ENCODE results near the gene MPL. TPM values are rescaled to one million over a fixed set of nuclear protein-coding genes. Genes with fewer than 3 reads are reported as not detected.

The MPL gene
- total RNA-seq, 1 experiment from 2014 or later = not detected

DNA sequence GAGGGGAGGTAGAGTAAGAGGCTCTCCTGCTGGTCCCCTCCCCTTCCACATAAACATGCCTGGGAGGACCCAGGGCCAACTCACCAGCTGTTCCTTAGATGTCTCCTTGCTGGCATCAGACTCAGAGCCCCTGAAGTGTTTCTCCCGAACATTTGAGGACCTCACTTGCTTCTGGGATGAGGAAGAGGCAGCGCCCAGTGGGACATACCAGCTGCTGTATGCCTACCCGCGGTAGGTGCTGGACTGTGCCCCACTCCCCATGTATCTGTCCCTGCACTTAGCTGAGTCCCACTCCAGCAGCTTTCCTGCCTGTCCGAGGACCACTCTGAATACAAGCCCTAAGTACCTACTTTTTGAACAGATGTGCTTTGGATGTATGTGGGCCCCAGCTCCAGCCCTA, 383 bp downstream of the MPL start:
- intact Hi-C loops (cut with micrococcal nuclease) = no loop called here
- no peak overlapping the region for H2AFZ ChIP-seq (ENCODE audit: low read depth, low read length, poor library complexity, severe bottlenecking)
- POLR2A ChIA-PET = no interaction called here

DNA sequence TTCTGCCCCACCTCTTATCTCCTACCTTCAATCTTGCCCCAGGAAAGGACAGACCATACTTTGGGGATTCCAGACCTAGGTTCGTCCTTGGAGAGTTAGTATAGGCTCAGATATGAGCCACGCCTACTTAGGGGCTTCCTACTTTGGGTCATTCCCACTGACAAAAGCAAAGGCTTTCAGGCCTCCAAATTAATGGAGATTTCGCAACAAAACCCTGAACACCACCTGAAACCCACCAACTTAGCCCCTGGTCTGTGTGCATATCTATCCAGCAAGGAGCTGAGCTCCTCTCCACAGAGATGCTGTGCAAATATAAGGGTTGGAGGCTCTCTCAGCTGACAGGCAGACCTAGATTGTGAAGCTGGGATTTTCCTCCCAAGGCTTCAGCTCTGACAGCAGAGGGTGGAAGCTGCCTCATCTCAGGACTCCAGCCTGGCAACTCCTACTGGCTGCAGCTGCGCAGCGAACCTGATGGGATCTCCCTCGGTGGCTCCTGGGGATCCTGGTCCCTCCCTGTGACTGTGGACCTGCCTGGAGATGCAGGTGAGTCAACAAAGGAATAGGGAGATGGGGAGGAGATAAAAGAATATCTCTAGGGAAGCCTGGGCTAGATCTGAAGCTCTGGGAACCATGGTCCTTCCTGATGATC, 2.1 kb downstream of the MPL start:
- Histone ChIP-seq H2AFZ (ENCODE audit: low read depth, low read length, poor library complexity, severe bottlenecking) (no peak overlapping the region), H3K79me2 (ENCODE audit: insufficient read depth, low read length) (no peaks in the 10 kb centered on the region), H3K4me1 (ENCODE audit: control insufficient read depth in 1 of 2, insufficient read depth in 2 of 2, low read length in 2 of 2) (peaks cover 15 to 16% of the 10 kb centered on the region in 2 experiments; a peak in 3 of 4 replicates), H3K4me2 (ENCODE audit: low read length) (no peak overlapping the region), H3K9me3 (ENCODE audit: control insufficient read depth in 1 of 2, insufficient read depth in 1 of 2, low read depth in 1 of 2, low read length in 2 of 2) (no peaks in the 10 kb centered on the region), H4K20me1 (ENCODE audit: insufficient read depth) (no peaks in the 10 kb centered on the region), H3K36me3 (ENCODE audit: control insufficient read depth in 1 of 2, insufficient read depth in 2 of 2, low read length in 2 of 2) (no peaks in the 10 kb centered on the region), H3K9me2 (ENCODE audit: insufficient read depth) (no peaks in the 10 kb centered on the region), H3K27ac (ENCODE audit: low read depth, low read length) (no peak overlapping the region), H3K9ac (ENCODE audit: low read length) (no peak overlapping the region), H3K27me3 (ENCODE audit: insufficient read depth, low read length) (no peaks in the 10 kb centered on the region), H3K4me3 (replicated peaks in 1 of 2; ENCODE audit: low read depth in 1 of 2, low read length in 2 of 2) (no peak overlapping the region)
- BruUV-seq (replicated peaks) = no TSS peak
- ChIA-PET POLR2A (no interaction called here), CTCF (no interaction called here), RAD21 (ENCODE audit: low non-redundant PET in 1 of 2, low total read pairs in 2 of 2, uncharacterized antibody in 2 of 2, unreplicated experiment in 2 of 2) (no interaction called here)
- intact Hi-C loops (cut with micrococcal nuclease) = no loop called here
- DNase-seq (ENCODE audit: low read depth, low spot score) (no peak), ATAC-seq (no peak)
- TF ChIP-seq, protein P1, sequence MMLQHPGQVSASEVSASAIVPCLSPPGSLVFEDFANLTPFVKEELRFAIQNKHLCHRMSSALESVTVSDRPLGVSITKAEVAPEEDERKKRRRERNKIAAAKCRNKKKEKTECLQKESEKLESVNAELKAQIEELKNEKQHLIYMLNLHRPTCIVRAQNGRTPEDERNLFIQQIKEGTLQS (IDR thresholded peaks at IDR 0.05) = no peak
- TF ChIP-seq SIN3A (IDR thresholded peaks at IDR 0.05; ENCODE audit: low read depth) (no peak), YY1 (IDR thresholded peaks at IDR 0.05; ENCODE audit: extremely low read depth, insufficient replicate concordance, low read depth, low read length) (no peak), EGR1 (IDR thresholded peaks at IDR 0.05; ENCODE audit: low read depth) (no peak), EZH2 (IDR thresholded peaks at IDR 0.05) (no peak), POLR2AphosphoS5 (IDR thresholded peaks at IDR 0.05; ENCODE audit: low read depth, low read length) (no peak), ZNF274 (IDR thresholded peaks at IDR 0.05; ENCODE audit: low read depth, low read length) (no peak), ZFX (IDR thresholded peaks at IDR 0.05) (no peak)
- TF ChIP-seq, protein P2, sequence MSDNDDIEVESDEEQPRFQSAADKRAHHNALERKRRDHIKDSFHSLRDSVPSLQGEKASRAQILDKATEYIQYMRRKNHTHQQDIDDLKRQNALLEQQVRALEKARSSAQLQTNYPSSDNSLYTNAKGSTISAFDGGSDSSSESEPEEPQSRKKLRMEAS (IDR thresholded peaks at IDR 0.05) = no peak
- TF ChIP-seq, protein P3, sequence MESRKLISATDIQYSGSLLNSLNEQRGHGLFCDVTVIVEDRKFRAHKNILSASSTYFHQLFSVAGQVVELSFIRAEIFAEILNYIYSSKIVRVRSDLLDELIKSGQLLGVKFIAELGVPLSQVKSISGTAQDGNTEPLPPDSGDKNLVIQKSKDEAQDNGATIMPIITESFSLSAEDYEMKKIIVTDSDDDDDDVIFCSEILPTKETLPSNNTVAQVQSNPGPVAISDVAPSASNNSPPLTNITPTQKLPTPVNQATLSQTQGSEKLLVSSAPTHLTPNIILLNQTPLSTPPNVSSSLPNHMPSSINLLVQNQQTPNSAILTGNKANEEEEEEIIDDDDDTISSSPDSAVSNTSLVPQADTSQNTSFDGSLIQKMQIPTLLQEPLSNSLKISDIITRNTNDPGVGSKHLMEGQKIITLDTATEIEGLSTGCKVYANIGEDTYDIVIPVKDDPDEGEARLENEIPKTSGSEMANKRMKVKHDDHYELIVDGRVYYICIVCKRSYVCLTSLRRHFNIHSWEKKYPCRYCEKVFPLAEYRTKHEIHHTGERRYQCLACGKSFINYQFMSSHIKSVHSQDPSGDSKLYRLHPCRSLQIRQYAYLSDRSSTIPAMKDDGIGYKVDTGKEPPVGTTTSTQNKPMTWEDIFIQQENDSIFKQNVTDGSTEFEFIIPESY (IDR thresholded peaks at IDR 0.05; ENCODE audit: extremely low read depth, insufficient replicate concordance, low read length) = no peak
- TF ChIP-seq, protein P4, sequence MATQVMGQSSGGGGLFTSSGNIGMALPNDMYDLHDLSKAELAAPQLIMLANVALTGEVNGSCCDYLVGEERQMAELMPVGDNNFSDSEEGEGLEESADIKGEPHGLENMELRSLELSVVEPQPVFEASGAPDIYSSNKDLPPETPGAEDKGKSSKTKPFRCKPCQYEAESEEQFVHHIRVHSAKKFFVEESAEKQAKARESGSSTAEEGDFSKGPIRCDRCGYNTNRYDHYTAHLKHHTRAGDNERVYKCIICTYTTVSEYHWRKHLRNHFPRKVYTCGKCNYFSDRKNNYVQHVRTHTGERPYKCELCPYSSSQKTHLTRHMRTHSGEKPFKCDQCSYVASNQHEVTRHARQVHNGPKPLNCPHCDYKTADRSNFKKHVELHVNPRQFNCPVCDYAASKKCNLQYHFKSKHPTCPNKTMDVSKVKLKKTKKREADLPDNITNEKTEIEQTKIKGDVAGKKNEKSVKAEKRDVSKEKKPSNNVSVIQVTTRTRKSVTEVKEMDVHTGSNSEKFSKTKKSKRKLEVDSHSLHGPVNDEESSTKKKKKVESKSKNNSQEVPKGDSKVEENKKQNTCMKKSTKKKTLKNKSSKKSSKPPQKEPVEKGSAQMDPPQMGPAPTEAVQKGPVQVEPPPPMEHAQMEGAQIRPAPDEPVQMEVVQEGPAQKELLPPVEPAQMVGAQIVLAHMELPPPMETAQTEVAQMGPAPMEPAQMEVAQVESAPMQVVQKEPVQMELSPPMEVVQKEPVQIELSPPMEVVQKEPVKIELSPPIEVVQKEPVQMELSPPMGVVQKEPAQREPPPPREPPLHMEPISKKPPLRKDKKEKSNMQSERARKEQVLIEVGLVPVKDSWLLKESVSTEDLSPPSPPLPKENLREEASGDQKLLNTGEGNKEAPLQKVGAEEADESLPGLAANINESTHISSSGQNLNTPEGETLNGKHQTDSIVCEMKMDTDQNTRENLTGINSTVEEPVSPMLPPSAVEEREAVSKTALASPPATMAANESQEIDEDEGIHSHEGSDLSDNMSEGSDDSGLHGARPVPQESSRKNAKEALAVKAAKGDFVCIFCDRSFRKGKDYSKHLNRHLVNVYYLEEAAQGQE (IDR thresholded peaks at IDR 0.05; ENCODE audit: low read depth) = no peak

More for the DNA sequence above, 383 bp downstream of the MPL start:
- ChIA-PET RAD21 (ENCODE audit: low non-redundant PET in 1 of 2, low total read pairs in 2 of 2, uncharacterized antibody in 2 of 2, unreplicated experiment in 2 of 2) (no interaction called here), CTCF (no interaction called here)
- no peak overlapping the region for H3K9ac ChIP-seq (ENCODE audit: low read length)
- H4K20me1 ChIP-seq (ENCODE audit: insufficient read depth) = no peaks in the 10 kb centered on the region
- no peak overlapping the region for H3K27ac ChIP-seq (ENCODE audit: low read depth, low read length)
- H3K9me2 ChIP-seq (ENCODE audit: insufficient read depth) = no peaks in the 10 kb centered on the region
- H3K36me3 ChIP-seq (ENCODE audit: control insufficient read depth in 1 of 2, insufficient read depth in 2 of 2, low read length in 2 of 2) = no peaks in the 10 kb centered on the region
- BruUV-seq (replicated peaks) = no TSS peak
- no peak overlapping the region for H3K4me3 ChIP-seq (replicated peaks in 1 of 2; ENCODE audit: low read depth in 1 of 2, low read length in 2 of 2)
- H3K4me1 ChIP-seq (ENCODE audit: control insufficient read depth in 1 of 2, insufficient read depth in 2 of 2, low read length in 2 of 2) = no peaks in the 10 kb centered on the region
- H3K27me3 ChIP-seq (ENCODE audit: insufficient read depth, low read length) = no peaks in the 10 kb centered on the region
- no peaks in the 10 kb centered on the region for H3K9me3 ChIP-seq (ENCODE audit: control insufficient read depth in 1 of 2, insufficient read depth in 1 of 2, low read depth in 1 of 2, low read length in 2 of 2)
- no peak overlapping the region for H3K4me2 ChIP-seq (ENCODE audit: low read length)
- H3K79me2 ChIP-seq (ENCODE audit: insufficient read depth, low read length) = no peaks in the 10 kb centered on the region
- no peak for ATAC-seq
- DNase-seq (ENCODE audit: low read depth, low spot score) = no peak
- TF ChIP-seq CBX3 (IDR thresholded peaks at IDR 0.05; ENCODE audit: low read depth) (no peak), SIN3A (IDR thresholded peaks at IDR 0.05; ENCODE audit: low read depth) (no peak), EZH2phosphoT487 (IDR thresholded peaks at IDR 0.05; ENCODE audit: borderline replicate concordance) (no peak), POLR2A (IDR thresholded peaks at IDR 0.05; ENCODE audit: borderline replicate concordance, extremely low read depth, insufficient read depth, insufficient read length) (no peak)
